H9 (cell line): ENCODE data around the gene ATPAF1. TPM values are rescaled to one million over a fixed set of nuclear protein-coding genes. Genes with fewer than 3 reads are reported as not detected.

Experiments
- DNase-seq: peaks from one replicate; pipeline ENCODE4 v3.0.0-alpha.2; 2017
- H2AFZ ChIP-seq: one replicate; pipeline ENCODE4 v1.6.1; 2013; ENCODE audit warnings: mild to moderate bottlenecking, low read length, control low read depth, moderate library complexity
- H2AK5ac ChIP-seq: 2 replicates; pipeline ENCODE4 v1.6.1; 2013; ENCODE audit warnings: low read length, control low read depth, mixed read lengths; ENCODE audit not compliant: insufficient read length
- H2BK120ac ChIP-seq: one replicate; pipeline ENCODE4 v1.6.1; 2013; ENCODE audit warnings: low read depth, mild to moderate bottlenecking, low read length, control low read depth, inconsistent platforms; ENCODE audit not compliant: poor library complexity, severe bottlenecking
- H2BK12ac ChIP-seq: 2 replicates; pipeline ENCODE4 v1.6.1; 2013; ENCODE audit warnings: low read length, control low read depth, mixed read lengths, low read depth; ENCODE audit not compliant: insufficient read length
- H2BK15ac ChIP-seq: 2 replicates; pipeline ENCODE4 v1.6.1; 2013; ENCODE audit warnings: low read depth, low read length, control low read depth
- H2BK20ac ChIP-seq: one replicate; pipeline ENCODE4 v1.6.1; 2013; ENCODE audit warnings: low read depth, mild to moderate bottlenecking, low read length, control low read depth, inconsistent platforms; ENCODE audit not compliant: poor library complexity, severe bottlenecking
- H2BK5ac ChIP-seq: 2 replicates; pipeline ENCODE4 v1.6.1; 2013; ENCODE audit warnings: low read length, control low read depth, mixed read lengths; ENCODE audit not compliant: insufficient read length
- H3K14ac ChIP-seq: 2 replicates; pipeline ENCODE4 v1.6.1; 2013; ENCODE audit warnings: low read length, control low read depth; ENCODE audit not compliant: insufficient read depth
- H3K18ac ChIP-seq: 2 replicates; pipeline ENCODE4 v1.6.1; 2013; ENCODE audit warnings: low read depth, mild to moderate bottlenecking, mixed read lengths, low read length, control low read depth; ENCODE audit not compliant: insufficient read length
- H3K23ac ChIP-seq: 2 replicates; pipeline ENCODE4 v1.6.1; 2013; ENCODE audit warnings: low read length, control low read depth, mixed read lengths, low read depth; ENCODE audit not compliant: insufficient read length
- H3K23me2 ChIP-seq: 2 replicates; pipeline ENCODE4 v1.6.1; 2013; ENCODE audit warnings: low read depth, mild to moderate bottlenecking, mixed read lengths, low read length, control low read depth; ENCODE audit not compliant: insufficient read length, poor library complexity, severe bottlenecking
- H3K27ac ChIP-seq: 2 replicates; pipeline ENCODE4 v1.5.1; 2013; ENCODE audit warnings: low read length, control low read depth, mixed read lengths, low read depth; ENCODE audit not compliant: insufficient read length
- H3K27me3 ChIP-seq: 2 replicates; pipeline ENCODE4 v1.6.1; 2013; ENCODE audit warnings: low read length, control low read depth, inconsistent platforms; ENCODE audit not compliant: insufficient read depth
- H3K4ac ChIP-seq: 2 replicates; pipeline ENCODE4 v1.6.1; 2013; ENCODE audit warnings: low read depth, mild to moderate bottlenecking, control low read depth, inconsistent platforms, low read length, moderate library complexity
- H3K4me1 ChIP-seq: 2 replicates; pipeline ENCODE4 v1.6.1; 2013; ENCODE audit warnings: low read length, control low read depth, inconsistent platforms; ENCODE audit not compliant: insufficient read depth
- H3K4me2 ChIP-seq: 2 replicates; pipeline ENCODE4 v1.6.1; 2013; ENCODE audit warnings: low read length, control low read depth, mixed read lengths; ENCODE audit not compliant: insufficient read length, insufficient read depth
- H3K56ac ChIP-seq: 2 replicates; pipeline ENCODE4 v1.6.1; 2013; ENCODE audit warnings: low read depth, mild to moderate bottlenecking, mixed read lengths, low read length, control low read depth; ENCODE audit not compliant: insufficient read length
- H3K79me1 ChIP-seq: 2 replicates; pipeline ENCODE4 v1.6.1; 2013; ENCODE audit warnings: low read depth, mild to moderate bottlenecking, moderate library complexity, low read length, control low read depth, inconsistent platforms; ENCODE audit not compliant: insufficient read depth, poor library complexity, severe bottlenecking
- H3K79me2 ChIP-seq: 2 replicates; pipeline ENCODE4 v1.6.1; 2013; ENCODE audit warnings: low read length, control low read depth, inconsistent platforms; ENCODE audit not compliant: insufficient read depth
- H3K9ac ChIP-seq: 2 replicates; pipeline ENCODE4 v1.6.1; 2013; ENCODE audit warnings: low read length, control low read depth, mixed read lengths; ENCODE audit not compliant: insufficient read length; ENCODE audit errors: extremely low read depth
- H3K9me3 ChIP-seq: one replicate; pipeline ENCODE4 v1.6.1; 2013; ENCODE audit warnings: low read depth, low read length, inconsistent platforms; ENCODE audit not compliant: control insufficient read depth
- H3T11ph ChIP-seq: one replicate; pipeline ENCODE4 v1.6.1; 2013; ENCODE audit warnings: mild to moderate bottlenecking, low read length, control low read depth, inconsistent platforms
- H4K20me1 ChIP-seq: one replicate; pipeline ENCODE4 v1.6.1; 2013; ENCODE audit not compliant: control insufficient read depth, insufficient read length, insufficient read depth
- H4K5ac ChIP-seq: 2 replicates; pipeline ENCODE4 v1.6.1; 2013; ENCODE audit warnings: low read depth, mild to moderate bottlenecking, mixed read lengths, low read length, control low read depth; ENCODE audit not compliant: insufficient read length
- H4K8ac ChIP-seq: replicated peaks from 2 replicates; pipeline ENCODE4 v1.6.1; 2013; ENCODE audit warnings: low read length, control low read depth, mixed read lengths, low read depth; ENCODE audit not compliant: insufficient read length
- H4K91ac ChIP-seq: 2 replicates; pipeline ENCODE4 v1.6.1; 2013; ENCODE audit warnings: low read depth, mild to moderate bottlenecking, moderate library complexity, mixed read lengths, low read length, control low read depth; ENCODE audit not compliant: insufficient read length
- H3K27ac Mint-ChIP-seq, 3 experiments: 2 replicates in 2 of 3; 3 replicates in 1 of 3; pipeline ENCODE4 v1.8.0; 2020 to 2021; ENCODE audit warnings: mixed read lengths in 3 of 3, mild to moderate bottlenecking in 1 of 3, moderate library complexity in 1 of 3
- H3K27me3 Mint-ChIP-seq: 2 replicates; pipeline ENCODE4 v1.8.0; 2021; ENCODE audit warnings: low read depth, mild to moderate bottlenecking, moderate library complexity, mixed read lengths
- H3K36me3 Mint-ChIP-seq, 3 experiments: 2 replicates in 2 of 3; 3 replicates in 1 of 3; pipeline ENCODE4 v1.8.0; 2020 to 2021; ENCODE audit warnings: low read depth in 3 of 3, mixed read lengths in 3 of 3; ENCODE audit not compliant: insufficient read depth in 1 of 3
- H3K4me1 Mint-ChIP-seq, 2 experiments: 2 replicates each; pipeline ENCODE4 v1.8.0; 2020; ENCODE audit warnings: mixed read lengths in 2 of 2
- H3K4me3 Mint-ChIP-seq, 2 experiments: 2 replicates in 1 of 2; 3 replicates in 1 of 2; pipeline ENCODE4 v1.8.0; 2020 to 2021; ENCODE audit warnings: mild to moderate bottlenecking in 2 of 2, mixed read lengths in 2 of 2, moderate library complexity in 1 of 2
- H3K9me3 Mint-ChIP-seq, 2 experiments: 2 replicates in 1 of 2; 3 replicates in 1 of 2; pipeline ENCODE4 v1.8.0; 2020; ENCODE audit warnings: mild to moderate bottlenecking in 2 of 2, mixed read lengths in 2 of 2, moderate library complexity in 1 of 2
- CTCF ChIP-seq: fragments of 200-600 bp; sonication (generic); conservative IDR thresholded peaks from 3 replicates; pipeline ENCODE4 v1.8.0; 2021; ENCODE audit warnings: antibody characterized with exemption, mild to moderate bottlenecking
- WGBS: extraction: QIAGEN DNeasy Blood & Tissue Kit; methylation state at CpG from one replicate; pipeline ENCODE4 v1.1.7; 2013; ENCODE audit warnings: missing lambda C conversion rate, low lambda C conversion rate, mixed read lengths; ENCODE audit not compliant: insufficient read length; ENCODE audit errors: extremely low coverage; 5-methylcytosine and 5-hydroxymethylcytosine counted together
- total RNA-seq: library from RNA; stranded (reverse); gene quantifications from 2 replicates; pipeline ENCODE4 v1.2.1, GENCODE V29; 2021

Gene ATPAF1
- total RNA-seq, 1 experiment from 2014 or later: 57.3 TPM

- peaks cover 33% of the 10 kb centered on the region for H3K27me3 Mint-ChIP-seq
- Histone ChIP-seq H2BK12ac (no peak overlapping the region), H3K4ac (no peak overlapping the region), H3K23me2 (peaks cover 8% of the 10 kb centered on the region), H3K27ac (no peak overlapping the region), H2AK5ac (no peak overlapping the region), H3K79me2 (no peaks in the 10 kb centered on the region), H2AFZ (no peak overlapping the region), H3K27me3 (peaks cover 3% of the 10 kb centered on the region; the same call in 1 of the 2 replicates), H3K9me3 (no peaks in the 10 kb centered on the region), H2BK5ac (no peak overlapping the region), H3K79me1 (no peaks in the 10 kb centered on the region), H3T11ph (no peak overlapping the region), H4K5ac (no peak overlapping the region), H3K4me2 (no peak overlapping the region), H3K18ac (no peak overlapping the region), H2BK15ac (no peak overlapping the region), H3K23ac (no peak overlapping the region), H4K91ac (no peak overlapping the region), H2BK20ac (no peak overlapping the region), H3K4me1 (peaks cover 14% of the 10 kb centered on the region; the same call in 1 of the 2 replicates), H4K8ac (no peak overlapping the region), H3K14ac (no peak overlapping the region), H4K20me1 (no peaks in the 10 kb centered on the region), H2BK120ac (no peak overlapping the region), H3K56ac (no peak overlapping the region), H3K9ac (no peak overlapping the region)
- TF ChIP-seq CTCF: no peak
- no peaks in the 10 kb centered on the region for H3K36me3 Mint-ChIP-seq
- no peak overlapping the region for H3K27ac Mint-ChIP-seq
- DNase-seq: no peak
- no peak overlapping the region for H3K4me3 Mint-ChIP-seq
- no peaks in the 10 kb centered on the region for H3K9me3 Mint-ChIP-seq
- WGBS: no CpG with 5 or more reads among the region's 4 CpGs
- H3K4me1 Mint-ChIP-seq: peaks cover 29 to 33% of the 10 kb centered on the region in 2 experiments
Observed at GRCh38 chr1:46618754-46619415, 49.3 kb downstream of the ATPAF1 start.
